ENCODE measurements around the gene DIDO1. TPM values are rescaled to one million over a fixed set of nuclear protein-coding genes. Genes with fewer than 3 reads are reported as not detected.

DIDO1 gene
- total RNA-seq, 1 donor from 2014 or later = 41.6 TPM

DNA sequence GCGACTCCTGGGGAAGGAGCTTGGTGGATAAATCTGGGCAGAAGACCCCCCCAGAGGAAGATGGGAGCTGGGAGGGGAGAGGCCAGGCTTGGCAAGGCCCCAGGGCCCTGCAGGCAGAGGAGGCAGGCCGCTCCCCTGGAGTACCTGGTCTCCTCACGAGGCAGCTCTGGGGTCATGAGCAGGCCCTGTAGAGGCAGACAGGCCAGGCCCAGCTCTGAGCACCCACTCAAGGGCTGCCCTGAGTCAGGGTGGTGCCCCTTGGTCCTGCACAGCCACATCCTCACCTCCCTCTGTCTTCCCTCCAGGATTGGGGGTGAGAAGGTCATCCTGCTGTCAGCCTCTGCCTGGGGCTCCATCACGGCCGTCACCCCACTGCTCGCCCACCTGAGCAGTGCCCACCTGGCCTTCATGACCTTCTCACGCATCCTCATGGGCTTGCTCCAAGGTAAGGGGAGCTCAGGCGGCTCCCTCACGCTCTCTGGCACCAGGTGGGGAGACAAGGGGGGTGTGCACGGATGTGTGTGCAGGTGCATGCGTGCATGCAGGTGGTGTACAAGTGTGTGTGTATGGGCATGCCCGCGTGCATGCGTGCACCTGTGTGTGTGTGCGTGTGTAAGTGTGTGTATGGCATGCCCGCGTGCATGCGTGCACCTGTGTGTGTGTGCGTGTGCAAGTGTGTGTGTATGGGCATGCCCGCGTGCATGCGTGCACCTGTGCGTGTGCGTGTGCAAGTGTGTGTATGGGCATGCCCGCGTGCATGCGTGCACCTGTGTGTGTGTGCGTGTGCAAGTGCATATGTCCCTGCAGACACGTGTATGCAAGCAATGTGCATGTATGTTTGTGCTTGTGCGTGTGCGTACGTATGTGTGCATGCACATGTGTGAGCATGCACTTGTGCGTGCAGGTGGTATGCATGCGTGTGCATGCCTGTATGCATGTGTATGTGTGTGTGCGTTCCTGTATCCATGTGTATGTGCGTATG, 31.1 kb upstream of the DIDO1 start:
- DNase-seq (ENCODE audit: low spot score) = no peak
- Mint-ChIP-seq H3K27me3 (ENCODE audit: low read depth) (no peaks in the 10 kb centered on the region), H3K9me3 (ENCODE audit: low read depth) (no peaks in the 10 kb centered on the region), H3K4me3 (ENCODE audit: unreplicated experiment) (no peak overlapping the region), H3K27ac (ENCODE audit: unreplicated experiment) (no peak overlapping the region), H3K36me3 (ENCODE audit: low read depth) (no peaks in the 10 kb centered on the region), H3K4me1 (ENCODE audit: low read depth) (peaks cover 8% of the 10 kb centered on the region)
- no peak for TF ChIP-seq CTCF (IDR thresholded peaks at IDR 0.05)

GRCh38 chr20:62956387-62957135, 30.3 kb upstream of the DIDO1 start:
- H3K36me3 Mint-ChIP-seq (ENCODE audit: low read depth) = no peaks in the 10 kb centered on the region
- no peak overlapping the region for H3K4me3 Mint-ChIP-seq (ENCODE audit: unreplicated experiment)
- H3K9me3 Mint-ChIP-seq (ENCODE audit: low read depth) = no peaks in the 10 kb centered on the region
- DNase-seq (ENCODE audit: low spot score) = no peak
- H3K27me3 Mint-ChIP-seq (ENCODE audit: low read depth) = no peaks in the 10 kb centered on the region
- H3K4me1 Mint-ChIP-seq (ENCODE audit: low read depth) = peaks cover 8% of the 10 kb centered on the region
- TF ChIP-seq CTCF (IDR thresholded peaks at IDR 0.05) = no peak
- H3K27ac Mint-ChIP-seq (ENCODE audit: unreplicated experiment) = no peak overlapping the region

GRCh38 chr20:62955519-62956386, 29.4 kb upstream of the DIDO1 start:
- Mint-ChIP-seq H3K4me1 (ENCODE audit: low read depth) (peaks cover 8% of the 10 kb centered on the region), H3K27ac (ENCODE audit: unreplicated experiment) (no peak overlapping the region), H3K36me3 (ENCODE audit: low read depth) (no peaks in the 10 kb centered on the region), H3K27me3 (ENCODE audit: low read depth) (no peaks in the 10 kb centered on the region), H3K4me3 (ENCODE audit: unreplicated experiment) (no peak overlapping the region), H3K9me3 (ENCODE audit: low read depth) (no peaks in the 10 kb centered on the region)
- TF ChIP-seq CTCF (IDR thresholded peaks at IDR 0.05) = no peak
- DNase-seq (ENCODE audit: low spot score) = no peak

DNA sequence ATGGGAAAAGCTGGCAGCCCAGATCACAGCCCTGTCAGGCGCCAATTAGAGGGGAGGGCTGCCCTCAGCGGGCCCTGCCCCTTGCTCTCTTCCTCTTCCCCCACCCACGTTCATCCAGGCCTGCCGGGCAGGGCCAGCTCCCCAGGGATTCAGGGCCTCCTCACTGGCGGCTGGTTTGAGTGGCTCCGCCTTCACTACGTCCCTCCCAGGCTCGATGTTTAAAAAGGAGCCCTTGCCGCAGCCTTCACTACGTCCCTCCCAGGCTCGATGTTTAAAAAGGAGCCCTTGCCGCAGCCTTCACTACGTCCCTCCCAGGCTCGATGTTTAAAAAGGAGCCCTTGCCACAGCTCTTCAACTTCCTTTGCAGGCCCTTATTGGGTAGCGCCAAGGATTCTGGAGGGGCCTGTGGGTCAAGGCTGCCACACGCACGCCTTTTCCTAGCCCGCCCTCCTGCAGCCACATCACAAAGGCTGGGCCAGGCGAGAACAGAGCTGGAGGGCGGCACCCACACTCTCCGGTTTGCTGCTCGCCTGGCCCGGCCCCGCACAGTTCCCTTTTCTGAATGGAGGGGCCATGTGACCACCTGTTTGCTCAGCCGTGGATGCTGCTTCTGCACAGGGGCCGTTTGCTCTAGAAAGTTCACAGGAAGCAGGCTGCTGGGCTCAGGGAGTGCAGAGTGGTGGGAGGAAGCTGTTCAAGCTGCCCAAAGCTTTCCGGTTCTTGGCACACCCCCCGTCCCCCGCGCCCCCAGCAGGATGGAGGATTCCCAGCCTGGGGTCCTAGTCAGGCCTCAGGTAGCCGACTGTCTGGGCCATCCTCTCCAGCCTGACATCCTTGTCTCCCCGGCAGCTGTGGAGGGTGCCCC, 27.8 kb upstream of the DIDO1 start:
- Mint-ChIP-seq H3K9me3 (ENCODE audit: low read depth) (peaks cover under 1% of the 10 kb centered on the region), H3K27me3 (ENCODE audit: low read depth) (no peaks in the 10 kb centered on the region), H3K4me1 (ENCODE audit: low read depth) (peaks cover 8% of the 10 kb centered on the region), H3K27ac (ENCODE audit: unreplicated experiment) (no peak overlapping the region), H3K4me3 (ENCODE audit: unreplicated experiment) (peak overlapping the region; percentile 25), H3K36me3 (ENCODE audit: low read depth) (peaks cover 9% of the 10 kb centered on the region)
- DNase-seq (ENCODE audit: low spot score) = no peak
- no peak for TF ChIP-seq CTCF (IDR thresholded peaks at IDR 0.05)

Measured in chondrocyte (in vitro differentiated cells).